ENCODE results near the gene SYTL2.
A peak's percentile ranks its signal among the peaks of the same experiment; 100 is the strongest.
"Not testable (repeated sequence)": the region's sequence is repeated elsewhere in the genome, so short reads cannot be mapped to it uniquely, and the experiment has no call there.

Gene SYTL2

GRCh38 chr11:85663753-85664614 lies 147.0 kb downstream of the SYTL2 start:
- H3K9me3 ChIP-seq (ENCODE audit: low read depth, low read length), result no peaks in the 10 kb centered on the region
- H3K36me3 ChIP-seq (ENCODE audit: insufficient read depth, low read length), result peaks cover 51% of the 10 kb centered on the region
- no peak for DNase-seq (ENCODE audit: low read depth, low spot score)
- peak overlapping the region; percentile 99 for H3K9ac ChIP-seq (ENCODE audit: insufficient read length)
- TF ChIP-seq FOXP2 (optimal IDR thresholded peaks at IDR 0.05; ENCODE audit: control extremely low read depth, extremely low read length, insufficient read depth), result peak; percentile 22
- TF ChIP-seq POLR2AphosphoS5 (IDR thresholded peaks at IDR 0.05; ENCODE audit: borderline replicate concordance, low read depth, low read length), result no peak
- no peak for TF ChIP-seq EZH2 (IDR thresholded peaks at IDR 0.05)
- H3K4me3 ChIP-seq, result peak overlapping the region; percentile 84
- peak overlapping the region; percentile 87; the same call in 1 of the 2 replicates for H3K27ac ChIP-seq

- no peak for DNase-seq (ENCODE audit: low read depth, low spot score)
- no peak overlapping the region for H3K27ac ChIP-seq
- peaks cover 59% of the 10 kb centered on the region for H3K36me3 ChIP-seq (ENCODE audit: insufficient read depth, low read length)
Observed at GRCh38 chr11:85663080-85663752, 147.7 kb downstream of the SYTL2 start.

GRCh38 chr11:85661972-85662664 lies 148.8 kb downstream of the SYTL2 start:
- Histone ChIP-seq H3K9ac (ENCODE audit: insufficient read length) (peak overlapping the region; percentile 99), H3K4me3 (peak overlapping the region; percentile 84), H3K27ac (no peak overlapping the region), H3K9me3 (ENCODE audit: low read depth, low read length) (no peaks in the 10 kb centered on the region), H3K36me3 (ENCODE audit: insufficient read depth, low read length) (peaks cover 70% of the 10 kb centered on the region)
- no peak for DNase-seq (ENCODE audit: low read depth, low spot score)
- no peak for TF ChIP-seq EZH2 (IDR thresholded peaks at IDR 0.05)

More at GRCh38 chr11:85663080-85663752, 147.7 kb downstream of the SYTL2 start:
- peak overlapping the region; percentile 99 for H3K9ac ChIP-seq (ENCODE audit: insufficient read length)
- H3K9me3 ChIP-seq (ENCODE audit: low read depth, low read length), result no peaks in the 10 kb centered on the region
- peak overlapping the region; percentile 84 for H3K4me3 ChIP-seq
- TF ChIP-seq FOXP2 (optimal IDR thresholded peaks at IDR 0.05; ENCODE audit: control extremely low read depth, extremely low read length, insufficient read depth) (no peak), EZH2 (IDR thresholded peaks at IDR 0.05) (no peak), POLR2AphosphoS5 (IDR thresholded peaks at IDR 0.05; ENCODE audit: borderline replicate concordance, low read depth, low read length) (no peak)

- TF ChIP-seq FOXP2 (optimal IDR thresholded peaks at IDR 0.05; ENCODE audit: control extremely low read depth, extremely low read length, insufficient read depth) (no peak), EZH2 (IDR thresholded peaks at IDR 0.05) (no peak), POLR2AphosphoS5 (IDR thresholded peaks at IDR 0.05; ENCODE audit: borderline replicate concordance, low read depth, low read length) (no peak)
- no peak for DNase-seq (ENCODE audit: low read depth, low spot score)
- Histone ChIP-seq H3K9ac (ENCODE audit: insufficient read length) (peak overlapping the region; percentile 39), H3K36me3 (ENCODE audit: insufficient read depth, low read length) (peaks cover 85% of the 10 kb centered on the region), H3K9me3 (ENCODE audit: low read depth, low read length) (no peaks in the 10 kb centered on the region), H3K27ac (no peak overlapping the region), H3K4me3 (no peak overlapping the region)
Observed at GRCh38 chr11:85658180-85658579, 152.8 kb downstream of the SYTL2 start.

GRCh38 chr11:85656777-85657176 lies 154.2 kb downstream of the SYTL2 start:
- no peak for DNase-seq (ENCODE audit: low read depth, low spot score)
- no peak overlapping the region for H3K9ac ChIP-seq (ENCODE audit: insufficient read length)
- no peak for TF ChIP-seq EZH2 (IDR thresholded peaks at IDR 0.05)
- TF ChIP-seq FOXP2 (optimal IDR thresholded peaks at IDR 0.05; ENCODE audit: control extremely low read depth, extremely low read length, insufficient read depth), result no peak
- no peak for TF ChIP-seq POLR2AphosphoS5 (IDR thresholded peaks at IDR 0.05; ENCODE audit: borderline replicate concordance, low read depth, low read length)
- H3K27ac ChIP-seq, result no peak overlapping the region
- H3K9me3 ChIP-seq (ENCODE audit: low read depth, low read length), result no peaks in the 10 kb centered on the region
- peaks cover 73% of the 10 kb centered on the region for H3K36me3 ChIP-seq (ENCODE audit: insufficient read depth, low read length)
- no peak overlapping the region for H3K4me3 ChIP-seq

- DNase-seq (ENCODE audit: low read depth, low spot score); H3K9me3 ChIP-seq (ENCODE audit: low read depth, low read length); H3K4me3 ChIP-seq; H3K27ac ChIP-seq; H3K9ac ChIP-seq (ENCODE audit: insufficient read length): not testable (repeated sequence)
- peaks cover 60% of the 10 kb centered on the region for H3K36me3 ChIP-seq (ENCODE audit: insufficient read depth, low read length)
Observed at GRCh38 chr11:85654343-85654742, 156.6 kb downstream of the SYTL2 start.

GRCh38 chr11:85652786-85653447 lies 158.0 kb downstream of the SYTL2 start:
- TF ChIP-seq EZH2 (IDR thresholded peaks at IDR 0.05), result no peak
- TF ChIP-seq FOXP2 (optimal IDR thresholded peaks at IDR 0.05; ENCODE audit: control extremely low read depth, extremely low read length, insufficient read depth), result no peak
- TF ChIP-seq POLR2AphosphoS5 (IDR thresholded peaks at IDR 0.05; ENCODE audit: borderline replicate concordance, low read depth, low read length), result no peak
- DNase-seq (ENCODE audit: low read depth, low spot score), result no peak
- peaks cover 45% of the 10 kb centered on the region for H3K36me3 ChIP-seq (ENCODE audit: insufficient read depth, low read length)

GRCh38 chr11:85651118-85651517 lies 159.8 kb downstream of the SYTL2 start:
- Histone ChIP-seq H3K27ac (no peak overlapping the region), H3K9me3 (ENCODE audit: low read depth, low read length) (no peaks in the 10 kb centered on the region), H3K36me3 (ENCODE audit: insufficient read depth, low read length) (peaks cover 27% of the 10 kb centered on the region), H3K4me3 (no peak overlapping the region), H3K9ac (ENCODE audit: insufficient read length) (no peak overlapping the region)
- TF ChIP-seq FOXP2 (optimal IDR thresholded peaks at IDR 0.05; ENCODE audit: control extremely low read depth, extremely low read length, insufficient read depth) (no peak), EZH2 (IDR thresholded peaks at IDR 0.05) (no peak), POLR2AphosphoS5 (IDR thresholded peaks at IDR 0.05; ENCODE audit: borderline replicate concordance, low read depth, low read length) (no peak)
- no peak for DNase-seq (ENCODE audit: low read depth, low spot score)

More at GRCh38 chr11:85652786-85653447, 158.0 kb downstream of the SYTL2 start:
- H3K27ac ChIP-seq, result no peak overlapping the region
- H3K4me3 ChIP-seq, result no peak overlapping the region
- H3K9ac ChIP-seq (ENCODE audit: insufficient read length), result no peak overlapping the region
- H3K9me3 ChIP-seq (ENCODE audit: low read depth, low read length), result no peaks in the 10 kb centered on the region
